Lung (tissue), 12 donors: Measurements from ENCODE around the gene IPO4. TPM values are rescaled to one million over a fixed set of nuclear protein-coding genes. Genes with fewer than 3 reads are reported as not detected.

Source experiments
- ATAC-seq: fragments of 200-7000 bp; cut with Tn5 transposase; one replicate; pipeline ENCODE4 v1.9.1; 2020; ENCODE audit warnings: moderate number of reproducible peaks; ENCODE audit not compliant: insufficient read depth, low FRiP score
- DNase-seq, 3 donors: peaks; one replicate each; pipeline ENCODE4 v3.0.0-alpha.2; 2013 to 2017
- H3K27ac ChIP-seq, 2 donors: one replicate each; pipeline ENCODE4 v1.5.1; 2013; ENCODE audit warnings: mild to moderate bottlenecking in 2 of 2, moderate library complexity in 2 of 2, control low read depth in 1 of 2, inconsistent platforms in 1 of 2, low read depth in 1 of 2, low read length in 1 of 2
- H3K27me3 ChIP-seq, 3 donors: one replicate each; pipeline ENCODE4 v1.5.1; 2013; ENCODE audit warnings: low read length in 2 of 3; ENCODE audit not compliant: control insufficient read depth in 3 of 3, insufficient read depth in 3 of 3
- H3K36me3 ChIP-seq, 4 donors: one replicate each; pipeline ENCODE4 v1.5.1; 2013; ENCODE audit warnings: low read length in 4 of 4, mild to moderate bottlenecking in 1 of 4, moderate library complexity in 1 of 4; ENCODE audit not compliant: control insufficient read depth in 4 of 4, insufficient read depth in 4 of 4
- H3K4me1 ChIP-seq, 5 donors: one replicate each; pipeline ENCODE4 v1.5.1; 2013; ENCODE audit warnings: low read length in 5 of 5, mild to moderate bottlenecking in 2 of 5, moderate library complexity in 1 of 5; ENCODE audit not compliant: control insufficient read depth in 5 of 5, insufficient read depth in 5 of 5
- H3K4me3 ChIP-seq: one replicate; pipeline ENCODE4 v1.5.1; 2013; ENCODE audit warnings: mild to moderate bottlenecking, control low read depth, moderate library complexity
- H3K9ac ChIP-seq, 2 donors: one replicate each; pipeline ENCODE4 v1.5.1; 2013; ENCODE audit warnings: low read length in 2 of 2, control low read depth in 1 of 2; ENCODE audit not compliant: insufficient read depth in 1 of 2
- H3K9me3 ChIP-seq, 4 donors: one replicate each; pipeline ENCODE4 v1.5.1; 2013; ENCODE audit warnings: low read length in 3 of 4, mild to moderate bottlenecking in 1 of 4, moderate library complexity in 1 of 4; ENCODE audit not compliant: control insufficient read depth in 4 of 4, insufficient read depth in 3 of 4
- CTCF ChIP-seq: IDR thresholded peaks from 2 replicates; pipeline ENCODE4 v1.5.1; 2012; ENCODE audit warnings: mild to moderate bottlenecking; ENCODE audit errors: control extremely low read depth, extremely low read depth
- whole genome bisulfite sequencing, 2 donors: extraction: QIAGEN DNeasy Blood & Tissue Kit; methylation state at CpG; one replicate each; pipeline ENCODE4 v1.1.7; 2013; 5-methylcytosine and 5-hydroxymethylcytosine counted together
- polyA plus RNA-seq, 2 donors: library from polyadenylated mRNA; stranded (reverse); fragments of 200-250 nt; gene quantifications; one replicate each; pipeline ENCODE4 v1.2.1, GENCODE V29; 2013
- total RNA-seq, 2 donors: library from RNA; depleted of rRNA in 1 of 2; stranded (reverse); fragments of >200 nt in 1 of 2; gene quantifications; one replicate each; pipeline ENCODE4 v1.2.1, GENCODE V29; 2014 to 2021
- donor health status: control.
- donor health status: control.
- donor health status: Bipolar disorder and iron deficiency.
- donor health status: healthy.
- donor health status: DM: yes; HTN: yes; CAD: no.

The IPO4 gene
- total and polyA plus RNA-seq, 4 donors: 13.0 to 78.9 (median 28.4) TPM

- Histone ChIP-seq H3K4me1 (peaks cover 8 to 20% (median 12%) of the 10 kb centered on the region in 5 donors), H3K9ac (no peak overlapping the region), H3K9me3 (no peaks in the 10 kb centered on the region), H3K27ac (no peak overlapping the region), H3K27me3 (no peaks in the 10 kb centered on the region), H3K4me3 (no peak overlapping the region), H3K36me3 (peaks cover 11 to 37% (median 26%) of the 10 kb centered on the region in 4 donors)
- ATAC-seq (no peak), DNase-seq (no peak)
- no peak for TF ChIP-seq CTCF
- WGBS, 2 donors: 92 to 98% methylated on average over 3 of the region's 3 CpGs
Observed at GRCh38 chr14:24149302-24149969, 39.2 kb downstream of the IPO4 start.

GRCh38 chr14:24147761-24148428 lies 40.7 kb downstream of the IPO4 start:
- ATAC-seq (no peak), DNase-seq (no peak)
- peak overlapping the region in 1 of 2 donors; percentile 82 for H3K9ac ChIP-seq
- no peak for TF ChIP-seq CTCF
- no peaks in the 10 kb centered on the region for H3K27me3 ChIP-seq
- H3K36me3 ChIP-seq: peaks cover 11 to 47% (median 36%) of the 10 kb centered on the region in 4 donors
- H3K4me3 ChIP-seq: peak overlapping the region; percentile 94
- peak overlapping the region; percentile 89 to 90 for H3K27ac ChIP-seq
- 6 to 9% methylated on average over 29 of the region's 29 CpGs for WGBS, 2 donors
- peaks cover 8 to 20% (median 12%) of the 10 kb centered on the region in 5 donors for H3K4me1 ChIP-seq
- no peaks in the 10 kb centered on the region for H3K9me3 ChIP-seq

GRCh38 chr14:24146978-24147760 lies 41.4 kb downstream of the IPO4 start, which contains the start of gene RNF31:
Gene RNF31 (plus strand): TSS chr14:24147498. CDS start chr14:24147699, 201 bp downstream.
- Histone ChIP-seq H3K4me3 (peak within 1 kb of the TSS; percentile 94), H3K9me3 (no peaks in the 10 kb centered on the region), H3K9ac (peak within 1 kb of the TSS in 1 of 2 donors; percentile 85), H3K27me3 (no peaks in the 10 kb centered on the region), H3K36me3 (peaks cover 11 to 47% (median 36%) of the 10 kb centered on the region in 4 donors), H3K27ac (peak within 1 kb of the TSS; percentile 89 to 93), H3K4me1 (peaks cover 8 to 22% (median 12%) of the 10 kb centered on the region in 5 donors)
- no peak for TF ChIP-seq CTCF
- DNase-seq (peak; percentile 98 to 100 (median 99)), ATAC-seq (peak; percentile 94)
- 0 to 1% methylated on average over 50 to 57 of the region's 57 CpGs for WGBS, 2 donors
